ENCODE measurements around the gene APOBEC3G.

DNA sequence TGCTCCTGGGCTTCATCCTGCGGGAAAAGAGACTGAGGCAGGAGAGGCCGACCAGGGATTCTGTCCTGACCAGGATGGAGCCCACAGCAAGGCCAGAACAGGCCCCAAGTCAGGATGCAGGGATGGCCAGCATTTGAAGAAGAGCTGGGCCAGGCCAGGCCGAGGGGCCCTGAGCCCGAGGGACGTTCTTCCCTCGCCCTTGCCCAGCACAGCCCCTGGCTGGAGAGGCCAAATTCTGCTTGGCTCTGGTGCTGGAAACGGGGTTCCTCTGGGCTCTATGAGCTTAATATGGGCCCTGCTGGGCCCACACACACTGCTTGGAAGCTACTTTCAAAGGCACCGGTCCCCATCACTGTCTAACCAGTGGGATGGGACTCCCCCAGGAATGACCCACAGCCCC is 7.6 kb downstream of the APOBEC3G start:
- TF ChIP-seq, protein P1, sequence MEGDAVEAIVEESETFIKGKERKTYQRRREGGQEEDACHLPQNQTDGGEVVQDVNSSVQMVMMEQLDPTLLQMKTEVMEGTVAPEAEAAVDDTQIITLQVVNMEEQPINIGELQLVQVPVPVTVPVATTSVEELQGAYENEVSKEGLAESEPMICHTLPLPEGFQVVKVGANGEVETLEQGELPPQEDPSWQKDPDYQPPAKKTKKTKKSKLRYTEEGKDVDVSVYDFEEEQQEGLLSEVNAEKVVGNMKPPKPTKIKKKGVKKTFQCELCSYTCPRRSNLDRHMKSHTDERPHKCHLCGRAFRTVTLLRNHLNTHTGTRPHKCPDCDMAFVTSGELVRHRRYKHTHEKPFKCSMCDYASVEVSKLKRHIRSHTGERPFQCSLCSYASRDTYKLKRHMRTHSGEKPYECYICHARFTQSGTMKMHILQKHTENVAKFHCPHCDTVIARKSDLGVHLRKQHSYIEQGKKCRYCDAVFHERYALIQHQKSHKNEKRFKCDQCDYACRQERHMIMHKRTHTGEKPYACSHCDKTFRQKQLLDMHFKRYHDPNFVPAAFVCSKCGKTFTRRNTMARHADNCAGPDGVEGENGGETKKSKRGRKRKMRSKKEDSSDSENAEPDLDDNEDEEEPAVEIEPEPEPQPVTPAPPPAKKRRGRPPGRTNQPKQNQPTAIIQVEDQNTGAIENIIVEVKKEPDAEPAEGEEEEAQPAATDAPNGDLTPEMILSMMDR (IDR thresholded peaks at IDR 0.05), result no peak
- no peak for TF ChIP-seq POLR2A (IDR thresholded peaks at IDR 0.05; ENCODE audit: low read depth)
- TF ChIP-seq POLR2AphosphoS5 (IDR thresholded peaks at IDR 0.05), result no peak
- no peak for TF ChIP-seq EP300 (IDR thresholded peaks at IDR 0.05)

All from esophagus muscularis mucosa (tissue), 4 donors.